HK-2 (cell line): ENCODE results near the gene ASTN2.

Experiments
- DNase-seq: peaks from one replicate; pipeline ENCODE4 v3.0.0-alpha.2; 2018; ENCODE audit not compliant: unreplicated experiment

Gene ASTN2

DNA sequence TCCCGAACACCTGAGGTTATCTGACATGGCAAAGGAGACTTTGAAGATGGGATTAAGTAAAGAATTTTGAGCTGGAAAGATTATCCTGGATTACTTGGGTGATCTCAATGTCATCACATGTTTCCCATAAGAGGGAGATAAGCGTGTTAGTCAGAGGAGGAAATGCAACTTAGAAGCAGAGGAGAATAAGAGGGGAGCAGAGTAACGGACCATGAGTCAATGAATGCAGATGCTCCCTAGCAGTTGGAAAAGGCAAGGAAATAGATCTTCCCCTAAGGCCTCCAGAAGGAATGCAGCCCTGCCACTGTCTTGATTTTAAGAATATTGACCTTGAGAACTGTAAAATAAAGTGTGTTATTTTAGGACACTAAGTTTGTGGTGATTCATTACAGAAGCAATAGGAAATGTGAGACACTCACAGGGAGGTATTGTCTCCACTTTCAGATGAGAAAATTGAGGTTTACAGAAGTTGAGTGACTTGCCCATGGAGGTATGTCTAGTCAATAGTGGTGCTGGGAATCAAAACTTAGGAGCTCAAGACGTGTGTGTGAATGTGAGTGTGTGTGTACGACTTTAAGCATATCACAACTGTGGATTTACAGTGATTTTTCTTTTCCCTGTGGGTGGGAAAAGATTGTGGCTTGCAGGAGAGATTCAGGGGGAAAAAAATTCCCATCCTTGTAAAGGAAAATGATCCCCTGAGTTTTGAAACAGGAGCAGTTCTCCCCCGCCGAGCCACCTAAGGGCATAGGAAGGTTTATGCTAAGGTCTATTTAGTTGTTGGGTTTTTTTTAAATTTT lies 602.4 kb downstream of the ASTN2 start:
- no peak for DNase-seq

DNA sequence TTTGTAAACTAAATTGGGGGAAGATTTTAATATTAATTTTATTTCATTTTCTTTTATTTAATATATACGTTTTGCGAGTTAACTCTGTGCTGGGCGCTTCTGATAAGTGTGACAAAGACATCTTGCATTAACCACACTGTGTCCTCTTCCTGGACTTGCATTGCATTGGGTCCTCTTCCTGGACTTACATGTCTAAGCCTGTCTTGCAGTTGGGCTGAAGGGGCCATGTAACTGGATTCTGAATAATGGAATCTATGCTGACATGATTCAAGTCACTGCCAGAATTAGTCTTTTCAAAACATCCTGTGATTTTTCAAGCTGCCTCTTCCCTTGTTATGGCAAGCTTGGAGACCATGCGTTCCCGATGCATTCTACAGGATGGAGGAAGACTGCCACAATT lies 605.2 kb downstream of the ASTN2 start:
- no peak for DNase-seq

DNA sequence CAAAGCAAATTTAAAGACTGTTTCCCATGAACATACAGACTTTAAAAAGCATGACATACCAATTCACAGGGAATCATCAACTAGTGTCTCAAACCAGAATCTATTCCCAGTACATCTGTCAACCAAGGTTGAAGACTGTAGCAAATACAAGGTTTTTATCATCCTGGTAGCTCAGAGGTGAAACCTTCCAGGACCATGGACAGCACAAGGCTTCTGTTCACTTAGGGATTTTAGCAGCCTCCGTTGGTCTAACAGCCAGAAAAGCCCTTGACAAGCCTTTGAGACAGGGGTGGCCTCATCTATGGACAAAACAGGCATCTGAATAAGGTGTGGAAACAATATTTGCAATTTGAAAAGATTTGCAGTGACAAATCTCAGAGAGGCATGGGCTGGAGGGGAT lies 608.8 kb downstream of the ASTN2 start:
- no peak for DNase-seq

DNA sequence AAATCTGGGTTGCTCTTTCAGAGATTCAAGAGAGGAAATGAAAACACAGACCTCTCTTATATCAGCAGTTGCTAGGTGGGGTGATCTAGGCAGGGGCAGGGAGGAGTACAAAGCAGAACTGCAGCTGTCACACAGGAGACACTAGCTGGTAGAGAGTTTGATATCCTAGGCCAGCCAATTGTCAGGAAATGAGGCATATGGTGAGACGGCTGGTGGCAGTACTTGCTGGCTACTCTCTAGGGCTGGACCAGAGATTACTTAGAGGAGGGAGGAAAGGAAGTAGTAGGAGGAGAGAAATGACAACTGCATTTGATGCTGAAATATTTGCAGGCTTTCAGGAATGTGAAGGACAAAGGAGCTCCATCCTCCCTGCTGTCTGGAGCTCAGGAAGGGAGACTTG lies 614.0 kb downstream of the ASTN2 start:
- DNase-seq, result no peak

DNA sequence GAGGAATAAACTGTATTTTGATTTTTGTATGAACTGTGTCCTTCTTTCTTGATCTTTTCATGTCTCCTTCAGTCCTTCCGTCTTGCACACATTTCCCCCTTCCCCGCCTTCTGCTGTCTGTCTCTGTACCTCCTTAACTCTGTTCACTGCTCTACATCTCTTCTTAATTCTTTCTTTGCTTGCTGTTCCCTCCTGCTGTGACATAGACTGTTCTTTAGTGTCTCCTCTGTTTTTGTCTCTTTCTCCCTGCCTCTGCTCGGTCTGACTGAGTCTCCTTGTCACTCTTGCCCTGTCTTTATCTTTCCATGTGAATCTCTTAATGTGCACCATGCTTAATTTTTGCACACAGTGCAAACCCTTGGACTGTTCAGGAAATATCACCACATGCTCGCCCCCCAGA lies 614.8 kb downstream of the ASTN2 start:
- DNase-seq, result no peak

DNA sequence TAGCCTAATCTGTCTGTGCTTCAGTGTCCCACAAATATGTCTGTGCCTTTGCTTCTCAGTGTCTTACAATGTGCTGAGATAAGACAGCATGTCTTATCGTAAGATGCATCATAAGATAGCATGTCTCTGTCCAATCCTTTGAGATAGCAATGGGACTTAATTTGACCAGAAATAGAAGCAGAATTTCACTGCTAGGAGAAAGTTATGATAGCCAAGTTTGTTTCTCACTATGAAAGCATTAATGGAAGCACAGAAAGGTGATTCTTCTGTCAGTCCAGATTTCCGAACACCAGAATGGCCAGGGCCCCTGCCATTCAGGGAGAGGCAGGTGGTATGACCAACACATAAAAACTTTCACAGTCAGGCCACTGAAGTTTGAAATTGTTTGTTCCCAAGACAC lies 616.3 kb downstream of the ASTN2 start:
- DNase-seq, result no peak

DNA sequence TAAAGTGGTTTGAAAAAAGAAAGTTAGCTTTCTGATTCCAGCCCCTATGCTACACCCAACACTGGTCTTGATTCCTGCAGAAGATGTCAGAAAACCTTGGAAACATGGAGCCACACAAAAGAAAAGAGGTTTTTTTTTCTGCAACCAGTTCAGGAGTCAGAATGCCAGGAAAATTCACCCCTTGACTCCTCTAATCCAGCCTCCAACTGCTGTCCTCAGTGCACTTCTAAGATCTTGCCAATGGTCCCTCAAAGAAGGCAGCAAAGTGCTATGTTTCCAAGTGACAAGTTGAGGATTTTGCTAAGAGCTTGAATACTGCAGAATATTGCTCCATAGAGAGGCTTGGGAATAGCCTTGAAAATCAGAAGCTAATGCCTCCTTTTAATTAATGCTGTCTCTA lies 617.6 kb downstream of the ASTN2 start:
- no peak for DNase-seq

DNA sequence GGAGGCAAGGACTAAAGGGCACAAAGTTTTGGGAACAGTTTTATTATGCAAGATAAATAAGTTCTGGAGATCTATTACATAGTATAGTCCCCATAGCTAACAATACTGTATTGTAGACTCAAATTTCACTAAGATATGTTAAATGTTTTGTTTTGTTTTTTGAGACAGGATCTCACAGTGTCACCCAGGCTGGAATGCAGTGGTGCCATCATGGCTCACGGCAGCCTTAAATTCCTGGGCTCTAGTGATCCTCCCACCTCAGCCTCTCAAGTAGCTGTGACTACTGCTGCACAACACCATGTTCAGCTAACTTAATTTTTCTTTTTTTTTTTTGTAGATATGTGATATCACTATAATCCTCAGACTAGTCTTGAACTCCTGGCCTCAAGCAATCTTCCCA lies 618.2 kb downstream of the ASTN2 start:
- no peak for DNase-seq

DNA sequence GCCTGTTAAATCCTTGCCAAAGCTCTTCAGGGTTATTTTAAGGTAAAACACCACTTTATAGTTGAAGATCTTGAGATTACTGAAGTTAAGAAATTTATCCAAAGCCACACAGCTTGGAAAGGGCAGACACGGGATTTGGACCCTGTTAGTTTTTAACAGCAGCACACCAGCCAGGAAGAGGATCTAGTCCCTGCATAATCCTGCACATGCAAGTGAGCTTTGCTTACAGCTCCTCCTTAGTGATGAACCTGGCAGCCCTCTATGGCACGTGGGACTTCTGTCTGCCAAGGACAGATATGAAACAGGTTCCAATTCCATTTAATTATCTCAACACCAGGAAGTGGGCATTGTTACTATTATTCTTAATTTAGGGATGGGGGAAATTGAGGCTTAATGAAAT lies 619.0 kb downstream of the ASTN2 start:
- no peak for DNase-seq

DNA sequence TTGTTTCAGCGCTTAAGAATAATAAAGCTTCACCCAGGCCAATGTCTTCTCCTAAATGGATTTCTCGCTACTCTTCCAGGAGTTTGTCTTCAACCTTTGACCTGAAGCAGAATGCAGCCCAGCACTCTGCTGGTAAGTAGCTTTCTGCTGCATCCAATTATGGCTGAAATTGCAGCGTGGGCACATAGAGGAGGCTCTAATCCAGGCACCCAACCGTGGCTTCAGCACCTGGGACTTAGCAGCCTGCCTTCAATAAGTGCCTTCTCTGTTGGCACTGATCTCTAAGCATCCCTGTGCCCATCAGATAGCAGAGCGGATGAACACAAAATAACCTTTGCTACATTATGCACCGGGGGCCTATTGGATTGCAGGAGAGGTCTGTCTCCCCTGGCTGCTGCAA lies 622.6 kb downstream of the ASTN2 start:
- DNase-seq, result no peak

DNA sequence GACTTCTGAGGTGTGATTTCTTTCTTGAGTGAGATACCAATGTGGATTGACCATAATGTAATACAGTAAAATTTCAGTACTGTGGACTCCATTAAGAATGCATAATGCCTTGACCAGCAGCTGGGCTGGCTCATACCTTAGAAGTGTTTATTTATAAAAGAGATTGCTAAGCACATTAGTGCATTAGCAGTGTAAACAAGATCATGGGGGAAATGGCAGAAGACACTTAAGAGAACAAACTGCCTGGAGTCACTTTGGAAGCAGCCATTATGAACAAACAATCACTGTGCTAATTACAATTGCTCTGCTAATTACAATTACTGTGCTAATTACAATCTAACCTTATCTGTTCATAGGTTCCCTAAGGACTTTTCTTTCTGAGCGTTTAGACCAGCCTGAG lies 623.5 kb downstream of the ASTN2 start:
- no peak for DNase-seq

DNA sequence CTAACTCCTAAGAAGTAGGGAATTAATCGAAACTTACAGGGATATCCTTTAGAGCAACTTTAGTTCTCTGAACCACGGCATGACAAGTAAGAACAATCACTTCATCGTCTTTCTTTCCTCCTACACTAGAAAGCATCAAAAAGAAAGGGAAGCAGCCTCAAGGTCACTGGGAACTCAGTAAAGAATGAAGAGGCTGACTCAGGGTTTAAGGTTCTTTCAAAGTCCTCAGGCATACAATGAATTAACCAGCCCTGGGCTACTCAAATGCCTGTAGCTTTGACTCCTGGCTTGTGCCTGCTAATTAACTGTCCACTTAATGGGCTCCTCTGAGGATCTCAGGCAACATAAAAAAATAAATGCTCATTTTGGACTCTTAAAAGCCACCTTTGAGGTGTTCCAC lies 625.8 kb downstream of the ASTN2 start:
- no peak for DNase-seq

DNA sequence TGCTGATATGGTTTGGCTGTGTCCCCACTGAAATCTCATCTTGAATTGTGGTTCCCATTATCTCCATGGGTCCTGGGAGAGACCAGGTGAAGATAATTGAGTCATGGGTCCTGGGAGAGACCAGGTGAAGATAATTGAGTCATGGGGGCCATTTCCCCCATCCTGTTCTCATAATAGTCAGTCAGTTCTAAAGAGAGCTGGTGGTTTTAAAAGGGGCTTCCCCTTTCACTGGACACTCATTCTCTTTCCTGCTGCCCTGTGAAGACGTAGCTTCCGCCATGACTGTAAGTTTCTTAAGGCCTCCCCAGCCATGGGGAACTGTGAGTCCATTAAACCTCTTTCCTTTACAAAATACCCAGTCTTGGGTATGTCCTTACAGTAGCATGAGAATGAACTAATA lies 628.1 kb downstream of the ASTN2 start:
- no peak for DNase-seq

DNA sequence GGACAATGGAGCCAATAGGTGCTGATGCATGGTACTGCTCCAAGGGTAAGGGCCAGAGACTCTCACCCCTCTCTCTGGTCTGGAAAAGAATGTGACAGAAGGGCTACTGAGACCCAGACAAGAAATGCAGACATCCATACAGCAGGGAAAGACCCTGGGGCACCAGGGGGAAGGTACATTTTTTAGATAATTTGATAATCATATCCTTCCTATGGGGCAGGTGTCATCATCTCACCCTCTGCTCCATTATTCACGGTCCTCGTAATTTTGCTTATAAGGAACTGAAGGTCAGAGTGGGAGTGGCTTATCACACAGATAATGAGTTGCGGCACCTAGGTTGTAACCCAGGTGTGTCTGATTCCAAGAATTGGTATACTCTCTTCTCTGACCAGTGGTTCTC lies 637.7 kb downstream of the ASTN2 start:
- no peak for DNase-seq

DNA sequence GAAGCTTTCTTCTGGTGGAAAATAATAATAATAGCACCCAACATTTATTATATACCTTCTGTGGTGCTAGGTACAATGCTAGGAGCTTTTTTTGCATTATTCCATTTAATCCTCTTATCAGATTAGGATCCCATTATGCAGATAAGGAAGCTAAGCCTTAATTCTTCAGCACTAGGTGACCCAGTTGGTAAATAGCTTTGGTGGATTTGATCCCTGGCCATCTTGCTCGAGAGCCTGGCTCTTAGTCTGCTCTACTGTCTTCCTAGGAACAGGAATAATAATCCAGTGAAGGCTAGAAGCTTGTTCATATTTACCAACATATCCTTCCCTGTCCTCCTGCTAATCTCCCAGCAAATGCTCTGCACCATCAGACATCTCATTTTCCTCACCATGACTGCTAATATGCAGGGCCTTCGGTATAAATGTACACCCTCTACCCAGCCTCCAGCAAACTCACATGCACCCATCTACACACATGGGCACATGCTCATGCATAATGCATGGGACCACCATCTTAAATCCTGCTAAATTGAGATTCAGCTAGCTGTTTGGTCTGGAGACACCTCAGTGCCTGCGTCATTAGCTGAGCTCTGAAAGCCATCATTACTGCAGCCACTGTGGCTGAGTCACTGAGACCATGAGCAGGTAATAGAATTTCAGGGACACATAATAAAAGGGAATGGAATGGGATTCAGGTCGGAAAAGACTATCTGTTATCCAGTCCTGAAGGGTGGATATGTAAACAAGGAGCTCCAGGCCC lies 640.3 kb downstream of the ASTN2 start:
- DNase-seq, result no peak

DNA sequence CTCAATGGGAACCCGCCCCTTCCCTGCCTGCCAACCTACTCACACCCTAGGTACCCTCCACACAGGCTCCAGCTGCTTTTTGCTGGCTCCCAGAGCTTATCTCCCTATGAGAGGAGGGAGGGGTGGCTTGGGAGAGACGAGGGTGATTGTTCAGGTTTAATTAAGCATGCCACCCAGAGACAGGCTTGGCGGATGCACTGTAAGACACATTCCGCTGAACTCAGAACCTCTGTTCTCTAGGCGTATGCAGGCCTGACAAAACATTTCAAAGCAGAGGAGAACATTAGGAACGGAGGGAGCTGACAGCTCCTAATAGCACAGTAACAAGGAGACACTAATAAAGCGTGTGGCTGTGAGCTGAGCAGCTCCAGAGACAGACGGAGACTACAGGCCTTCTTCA lies 647.6 kb downstream of the ASTN2 start:
- no peak for DNase-seq

DNA sequence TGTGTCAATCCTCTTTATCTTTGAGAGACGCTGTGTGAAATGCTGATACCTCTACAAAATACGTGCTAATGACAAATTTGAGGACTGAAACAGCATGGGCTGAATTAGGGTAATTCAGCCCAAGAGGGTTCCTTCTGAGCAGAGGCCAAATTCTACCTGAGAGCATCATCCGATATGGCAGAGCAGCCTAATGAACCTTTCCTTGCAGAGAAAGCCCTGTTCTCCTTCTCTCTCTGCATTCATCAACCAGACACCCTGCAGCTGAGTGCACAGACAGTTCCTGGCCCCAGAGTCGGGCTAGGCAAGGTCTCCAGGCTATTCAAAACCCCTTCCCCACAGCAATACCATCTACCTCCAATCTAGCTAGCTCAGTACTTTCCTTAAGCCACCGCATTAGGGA lies 649.8 kb downstream of the ASTN2 start:
- DNase-seq, result no peak

DNA sequence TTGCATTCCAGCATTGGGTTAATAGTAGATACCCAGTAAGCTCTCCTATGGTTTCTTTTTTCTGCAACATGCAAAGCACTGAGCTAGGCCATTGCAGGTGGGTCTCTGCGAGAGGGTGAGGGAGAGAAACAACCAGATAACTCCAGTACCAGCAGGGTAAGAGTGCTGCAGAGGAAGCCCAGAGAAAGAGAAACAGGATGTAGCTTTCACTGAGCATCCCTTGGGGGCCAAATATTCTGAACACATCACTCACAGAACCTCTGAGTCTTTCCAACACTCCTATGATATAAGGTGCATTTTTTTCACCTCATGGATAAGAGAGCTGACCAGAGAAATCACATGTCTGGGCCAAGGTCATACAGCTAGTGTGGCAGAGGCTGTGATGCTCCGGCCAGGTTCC lies 651.1 kb downstream of the ASTN2 start:
- no peak for DNase-seq

DNA sequence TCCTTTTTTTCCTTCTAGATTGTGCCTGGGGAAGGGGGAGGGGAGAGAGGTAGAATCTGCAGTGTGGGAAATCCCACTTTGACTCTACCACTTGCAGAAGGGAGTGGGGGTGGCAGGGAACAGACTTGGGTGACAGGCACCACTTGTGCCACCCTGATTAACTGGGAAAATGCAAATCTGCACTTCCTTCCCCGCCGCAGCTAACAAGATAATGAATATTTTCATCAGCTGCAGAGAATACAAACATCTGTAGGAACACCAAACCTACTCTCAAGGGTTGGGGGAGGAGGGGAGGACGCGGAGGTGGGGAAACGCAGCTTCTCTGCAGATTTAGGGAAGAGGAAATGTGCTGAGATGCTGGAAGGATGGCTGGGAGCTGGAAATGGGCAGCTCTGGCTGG lies 654.2 kb downstream of the ASTN2 start:
- no peak for DNase-seq

DNA sequence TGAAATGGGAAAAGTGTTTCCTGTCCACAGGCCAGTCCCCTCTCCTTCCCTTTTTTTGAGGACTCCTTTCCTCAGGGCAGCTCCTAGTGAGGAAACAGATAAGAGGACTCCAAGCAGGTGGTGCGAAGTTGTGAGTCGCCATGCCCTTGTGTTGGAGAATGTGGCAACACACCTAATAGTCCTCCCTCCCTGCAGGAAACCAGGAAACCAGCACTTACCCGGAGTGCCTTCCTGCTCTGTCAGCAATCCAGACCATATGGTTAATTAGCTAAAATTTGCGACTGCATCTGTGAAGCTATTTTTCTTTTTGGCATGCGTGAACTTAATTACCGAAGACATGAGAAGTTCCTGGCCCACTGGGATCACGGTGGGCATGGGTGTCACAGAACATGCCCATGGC lies 657.8 kb downstream of the ASTN2 start:
- DNase-seq, result no peak

DNA sequence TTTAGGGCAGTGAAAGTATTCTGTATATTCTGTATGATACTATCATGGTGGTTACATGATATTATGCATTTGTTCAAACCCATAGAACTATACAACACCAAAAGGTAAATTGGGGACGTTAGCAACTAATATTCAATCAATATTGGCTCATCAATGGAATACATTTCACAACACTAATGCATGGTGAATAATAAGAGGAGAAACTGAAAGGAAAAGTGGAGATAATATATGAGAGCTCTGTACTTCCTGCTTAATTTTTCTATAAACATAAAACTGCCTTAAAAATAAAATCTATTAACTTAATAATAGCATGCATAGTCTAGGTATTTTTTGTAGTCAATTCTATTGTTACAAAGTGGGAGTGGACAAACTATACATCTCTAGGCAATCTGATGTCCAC lies 661.5 kb downstream of the ASTN2 start:
- no peak for DNase-seq

DNA sequence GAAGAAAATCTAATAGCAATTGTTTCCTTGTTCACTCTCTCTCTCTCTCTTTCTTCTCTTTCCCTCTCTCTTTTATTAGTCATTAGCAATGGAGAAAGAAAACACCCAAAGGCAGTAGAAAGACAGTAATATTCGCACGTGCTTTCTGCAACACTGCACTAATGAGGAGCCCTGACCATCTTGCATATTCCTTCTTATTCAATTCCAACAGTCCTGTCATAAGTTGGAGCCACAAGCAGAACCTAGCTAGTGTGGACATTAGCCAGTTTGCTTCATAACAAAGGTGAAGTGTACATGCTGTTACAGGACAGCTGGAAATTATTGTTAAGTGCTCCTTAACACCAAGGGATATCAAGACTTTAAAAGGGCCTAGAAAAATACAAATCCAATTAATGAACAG lies 664.3 kb downstream of the ASTN2 start:
- DNase-seq, result no peak

DNA sequence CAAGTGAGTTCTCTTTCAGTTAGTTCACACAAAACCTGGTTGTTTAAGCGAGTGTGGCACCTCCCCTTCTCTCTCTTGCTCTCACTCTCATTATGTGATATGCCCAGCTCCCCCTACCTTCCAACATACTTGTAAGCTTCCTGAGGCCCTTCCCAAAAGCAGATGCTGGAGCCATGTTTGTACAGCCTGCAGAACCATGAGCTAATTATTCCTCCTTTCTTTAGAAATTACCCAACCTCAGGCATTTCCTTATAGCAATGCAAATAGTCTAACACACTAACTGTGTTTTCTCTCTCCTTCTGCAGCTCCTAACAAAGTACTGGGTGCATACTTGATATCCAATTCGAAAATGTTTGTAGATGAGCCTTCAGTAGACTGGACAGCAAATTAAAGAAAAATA lies 665.1 kb downstream of the ASTN2 start:
- DNase-seq, result no peak

DNA sequence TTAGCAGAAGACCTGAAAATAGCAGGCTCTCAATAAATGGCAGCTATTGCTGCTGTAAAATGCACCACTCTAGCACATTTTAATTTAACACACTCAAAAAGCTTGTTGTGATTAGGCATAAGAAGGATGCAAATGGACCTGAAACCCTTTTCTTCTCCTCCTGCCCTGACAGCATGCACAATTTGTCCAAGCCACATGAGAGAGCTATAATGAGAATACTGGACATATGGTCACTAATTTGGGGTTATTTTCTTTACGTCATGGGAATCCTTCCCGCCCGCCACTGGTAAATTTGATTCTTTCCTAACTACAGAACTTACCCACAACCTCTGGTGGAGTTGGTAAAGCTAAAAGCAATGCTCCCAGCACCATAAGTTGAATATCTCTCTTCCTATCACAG lies 665.7 kb downstream of the ASTN2 start:
- no peak for DNase-seq
